ENCODE data around the gene LETM1.

DNA sequence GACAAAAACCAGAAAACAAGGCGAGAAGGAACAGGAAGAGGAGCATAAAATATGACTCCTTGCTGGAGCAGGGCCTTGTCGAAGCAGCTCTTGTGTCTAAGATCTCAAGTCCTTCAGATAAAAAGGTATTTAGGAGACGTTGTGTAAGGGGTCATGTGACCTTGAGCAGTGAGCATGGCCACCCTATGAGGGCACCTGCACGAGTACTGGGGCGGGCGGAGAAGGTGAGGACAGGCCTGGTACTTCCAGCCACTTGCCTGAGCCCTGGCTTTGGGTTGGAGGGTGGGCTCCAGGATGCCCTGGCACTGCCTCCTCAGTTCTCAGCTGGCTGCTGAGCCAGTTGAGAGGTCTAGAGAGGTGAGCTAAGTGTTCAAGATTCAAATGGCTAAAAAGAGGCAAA lies 45.2 kb upstream of the LETM1 start:
- TF ChIP-seq EZH2 (IDR thresholded peaks at IDR 0.05) (no peak), POLR2AphosphoS5 (IDR thresholded peaks at IDR 0.05; ENCODE audit: borderline replicate concordance, low read depth, low read length) (no peak)

Measured in SK-N-MC (cell line).